Keratinocyte (primary cell): Measurements from ENCODE around the gene CAPZA3. TPM values are rescaled to one million over a fixed set of nuclear protein-coding genes. Genes with fewer than 3 reads are reported as not detected.

Source experiments
- DNase-seq: peaks from one replicate; pipeline ENCODE4 v3.0.0-alpha.2; 2011; ENCODE audit warnings: low read depth, missing footprints, low spot score
- FAIRE-seq: peaks from 2 replicates; lab custom pipeline; 2011; peaks lifted over from hg19 to GRCh38; lab: Jason Lieb, UNC
- H2AFZ ChIP-seq: 2 replicates; pipeline ENCODE4 v1.6.0; 2012; ENCODE audit warnings: low read length, control low read depth, inconsistent platforms; ENCODE audit not compliant: control insufficient read depth
- H3K27ac ChIP-seq: 2 replicates; pipeline ENCODE4 v1.5.1; 2011; ENCODE audit warnings: low read length; ENCODE audit not compliant: control insufficient read depth, insufficient read depth
- H3K27me3 ChIP-seq: 3 replicates; pipeline ENCODE4 v1.6.0; 2011; ENCODE audit warnings: low read length; ENCODE audit not compliant: control insufficient read depth, insufficient read depth; ENCODE audit errors: extremely low read depth
- H3K36me3 ChIP-seq, 2 experiments: 2 replicates in 1 of 2; 3 replicates in 1 of 2; pipeline ENCODE4 v1.5.1; 2011; ENCODE audit warnings: low read length in 2 of 2, mild to moderate bottlenecking in 1 of 2; ENCODE audit not compliant: control insufficient read depth in 2 of 2, insufficient read depth in 2 of 2; ENCODE audit errors: extremely low read depth in 1 of 2
- H3K4me1 ChIP-seq: 3 replicates; pipeline ENCODE4 v1.5.1; 2011; ENCODE audit warnings: low read length; ENCODE audit not compliant: control insufficient read depth, insufficient read depth; ENCODE audit errors: extremely low read depth
- H3K4me2 ChIP-seq: 3 replicates; pipeline ENCODE4 v1.6.0; 2011; ENCODE audit warnings: low read depth, low read length; ENCODE audit not compliant: control insufficient read depth, insufficient read depth; ENCODE audit errors: extremely low read depth
- H3K4me3 ChIP-seq, 3 experiments: fragments of 200-600 bp in 1 of 3; sonication (generic) in 1 of 3; 2 replicates in 2 of 3; 3 replicates in 1 of 3; pipeline ENCODE4 v1.5.1; 2011 to 2016; ENCODE audit warnings: low read length in 3 of 3, mild to moderate bottlenecking in 3 of 3, control low read depth in 2 of 3, inconsistent platforms in 1 of 3, low read depth in 1 of 3, mixed read lengths in 1 of 3, mixed run types in 1 of 3, moderate library complexity in 1 of 3; ENCODE audit not compliant: control insufficient read depth in 2 of 3, insufficient read depth in 2 of 3; ENCODE audit errors: extremely low read depth in 1 of 3
- H3K79me2 ChIP-seq: 2 replicates; pipeline ENCODE4 v1.6.0; 2012; ENCODE audit warnings: low read length; ENCODE audit not compliant: control insufficient read depth, insufficient read depth
- H3K9ac ChIP-seq: 3 replicates; pipeline ENCODE4 v1.6.0; 2011; ENCODE audit warnings: low read length; ENCODE audit not compliant: control insufficient read depth, insufficient read depth; ENCODE audit errors: extremely low read depth
- H3K9me1 ChIP-seq: 3 replicates; pipeline ENCODE4 v1.6.0; 2011; ENCODE audit warnings: low read length; ENCODE audit not compliant: control insufficient read depth, insufficient read depth; ENCODE audit errors: extremely low read depth
- H3K9me3 ChIP-seq: 2 replicates; pipeline ENCODE4 v1.5.1; 2012; ENCODE audit warnings: low read depth, low read length; ENCODE audit not compliant: control insufficient read depth
- H4K20me1 ChIP-seq: 3 replicates; pipeline ENCODE4 v1.6.0; 2011; ENCODE audit warnings: low read length; ENCODE audit not compliant: control insufficient read depth, insufficient read depth; ENCODE audit errors: extremely low read depth
- CTCF ChIP-seq, 3 experiments: IDR thresholded peaks in 1 of 3; conservative IDR thresholded peaks in 1 of 3; optimal IDR thresholded peaks in 1 of 3; 2 replicates in 2 of 3; 3 replicates in 1 of 3; pipeline versions ENCODE3 to v1.5.1; 2011; ENCODE audit warnings: low read length in 3 of 3, mild to moderate bottlenecking in 3 of 3, moderate library complexity in 2 of 3, control low read depth in 1 of 3, inconsistent platforms in 1 of 3; ENCODE audit not compliant: insufficient read depth in 2 of 3; ENCODE audit errors: extremely low read depth in 1 of 3
- EZH2 ChIP-seq: IDR thresholded peaks from one replicate; pipeline ENCODE4 v1.6.1; 2012; ENCODE audit warnings: inconsistent platforms, mild to moderate bottlenecking, low read length, moderate library complexity
- dilution Hi-C: fragments of 300-500 bp; cut with MboI; formaldehyde crosslinking; loops from one replicate; pipeline ENCODE4 v1.7.0; 2020; ENCODE audit warnings: low sequenced_read_pairs; ENCODE audit not compliant: extremely low pct_ligation_motif_present
- polyA plus RNA-seq, 5 experiments: library from polyadenylated mRNA; depleted of rRNA in 3 of 5; stranded (reverse) in 3 of 5; stranded (forward) in 1 of 5; unstranded in 1 of 5; fragments of >200 nt; gene quantifications; 1 replicate in 1 of 5; 2 replicates in 3 of 5; 3 replicates in 1 of 5; pipeline versions ENCODE4 v1.2.1 to v1.2.3, GENCODE V29; 2011 to 2012; ENCODE audit warnings: missing spikeins in 2 of 5, low read depth in 1 of 5, low replicate concordance in 1 of 5

The CAPZA3 gene
- polyA plus RNA-seq, 1 donor (not counting 4 experiments of a cell fraction or from before 2014, with no cell fraction given), result 0.05 TPM

GRCh38 chr12:18752947-18753346, 15.0 kb downstream of the CAPZA3 start:
- dilution Hi-C loops, result no loop called here
- H3K9me3 ChIP-seq, result no peaks in the 10 kb centered on the region
- TF ChIP-seq EZH2, result no peak
- no peak for TF ChIP-seq CTCF (optimal IDR thresholded peaks at IDR 0.05 in 1 of 3, IDR thresholded peaks at IDR 0.05 in 1 of 3, conservative IDR thresholded peaks at IDR 0.05 in 1 of 3; ENCODE audit: extremely low read depth in 1 of 3, insufficient read depth in 2 of 3, low read length in 3 of 3)
- H2AFZ ChIP-seq, result no peak overlapping the region
- H3K4me1 ChIP-seq, result peaks cover 9% of the 10 kb centered on the region
- no peak overlapping the region for H3K27ac ChIP-seq
- H3K27me3 ChIP-seq, result no peaks in the 10 kb centered on the region
- FAIRE-seq, result no peak
- no peak overlapping the region for H3K4me2 ChIP-seq
- H3K36me3 ChIP-seq, result no peaks in the 10 kb centered on the region
- H3K4me3 ChIP-seq, result no peak overlapping the region
- no peaks in the 10 kb centered on the region for H4K20me1 ChIP-seq
- H3K79me2 ChIP-seq, result no peaks in the 10 kb centered on the region
- no peak for DNase-seq
- H3K9me1 ChIP-seq, result no peaks in the 10 kb centered on the region
- no peak overlapping the region for H3K9ac ChIP-seq

- Histone ChIP-seq H3K79me2 (no peaks in the 10 kb centered on the region), H3K27me3 (no peaks in the 10 kb centered on the region), H3K27ac (no peak overlapping the region), H3K36me3 (no peaks in the 10 kb centered on the region), H2AFZ (no peak overlapping the region), H4K20me1 (no peaks in the 10 kb centered on the region), H3K4me2 (no peak overlapping the region), H3K9ac (no peak overlapping the region), H3K9me3 (no peaks in the 10 kb centered on the region), H3K4me3 (no peak overlapping the region), H3K9me1 (no peaks in the 10 kb centered on the region), H3K4me1 (peaks cover 2% of the 10 kb centered on the region)
- FAIRE-seq (no peak), DNase-seq (no peak)
- TF ChIP-seq CTCF (optimal IDR thresholded peaks at IDR 0.05 in 1 of 3, IDR thresholded peaks at IDR 0.05 in 1 of 3, conservative IDR thresholded peaks at IDR 0.05 in 1 of 3; ENCODE audit: extremely low read depth in 1 of 3, insufficient read depth in 2 of 3, low read length in 3 of 3) (no peak), EZH2 (no peak)
- dilution Hi-C loops, result no loop called here
Observed at GRCh38 chr12:18753481-18754123, 15.7 kb downstream of the CAPZA3 start.
